Measurements from ENCODE around the gene ARL16. TPM values are rescaled to one million over a fixed set of nuclear protein-coding genes. Genes with fewer than 3 reads are reported as not detected.

ARL16 gene
- polyA plus RNA-seq, 1 experiment: 44.7 TPM

DNA sequence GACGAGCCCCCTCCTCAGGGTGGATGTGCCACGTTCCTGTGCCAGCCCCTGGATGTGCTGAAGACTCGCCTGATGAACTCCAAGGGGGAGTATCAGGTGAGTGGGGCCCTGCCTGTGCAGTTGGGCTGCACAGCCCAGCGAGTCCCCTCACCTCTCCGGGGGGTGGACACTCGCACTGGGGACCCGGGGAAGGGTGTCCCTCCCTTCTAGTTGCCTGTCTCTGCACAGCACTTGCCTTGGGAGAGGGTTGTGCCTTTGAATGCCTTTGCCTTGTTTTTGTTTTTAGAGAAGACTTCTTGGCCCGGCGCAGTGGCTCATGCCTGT lies 34.1 kb upstream of the ARL16 start:
- no peak overlapping the region for H3K4me3 ChIP-seq (ENCODE audit: low read depth, low read length)
- H3K27ac ChIP-seq (ENCODE audit: low read depth, low read length): no peak overlapping the region
- ChIA-PET CTCF (no interaction called here), POLR2A (no interaction called here)
- no peaks in the 10 kb centered on the region for H3K27me3 ChIP-seq (ENCODE audit: control insufficient read depth, insufficient read depth, low read length)
- no peak for DNase-seq (ENCODE audit: low read depth, low spot score)
- TF ChIP-seq, protein P1, sequence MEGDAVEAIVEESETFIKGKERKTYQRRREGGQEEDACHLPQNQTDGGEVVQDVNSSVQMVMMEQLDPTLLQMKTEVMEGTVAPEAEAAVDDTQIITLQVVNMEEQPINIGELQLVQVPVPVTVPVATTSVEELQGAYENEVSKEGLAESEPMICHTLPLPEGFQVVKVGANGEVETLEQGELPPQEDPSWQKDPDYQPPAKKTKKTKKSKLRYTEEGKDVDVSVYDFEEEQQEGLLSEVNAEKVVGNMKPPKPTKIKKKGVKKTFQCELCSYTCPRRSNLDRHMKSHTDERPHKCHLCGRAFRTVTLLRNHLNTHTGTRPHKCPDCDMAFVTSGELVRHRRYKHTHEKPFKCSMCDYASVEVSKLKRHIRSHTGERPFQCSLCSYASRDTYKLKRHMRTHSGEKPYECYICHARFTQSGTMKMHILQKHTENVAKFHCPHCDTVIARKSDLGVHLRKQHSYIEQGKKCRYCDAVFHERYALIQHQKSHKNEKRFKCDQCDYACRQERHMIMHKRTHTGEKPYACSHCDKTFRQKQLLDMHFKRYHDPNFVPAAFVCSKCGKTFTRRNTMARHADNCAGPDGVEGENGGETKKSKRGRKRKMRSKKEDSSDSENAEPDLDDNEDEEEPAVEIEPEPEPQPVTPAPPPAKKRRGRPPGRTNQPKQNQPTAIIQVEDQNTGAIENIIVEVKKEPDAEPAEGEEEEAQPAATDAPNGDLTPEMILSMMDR (IDR thresholded peaks at IDR 0.05; ENCODE audit: low read depth, low read length): no peak
- no peaks in the 10 kb centered on the region; the same call in 1 of the 2 replicates for H3K9me3 ChIP-seq (ENCODE audit: control insufficient read depth, insufficient read depth, low read length)

DNA sequence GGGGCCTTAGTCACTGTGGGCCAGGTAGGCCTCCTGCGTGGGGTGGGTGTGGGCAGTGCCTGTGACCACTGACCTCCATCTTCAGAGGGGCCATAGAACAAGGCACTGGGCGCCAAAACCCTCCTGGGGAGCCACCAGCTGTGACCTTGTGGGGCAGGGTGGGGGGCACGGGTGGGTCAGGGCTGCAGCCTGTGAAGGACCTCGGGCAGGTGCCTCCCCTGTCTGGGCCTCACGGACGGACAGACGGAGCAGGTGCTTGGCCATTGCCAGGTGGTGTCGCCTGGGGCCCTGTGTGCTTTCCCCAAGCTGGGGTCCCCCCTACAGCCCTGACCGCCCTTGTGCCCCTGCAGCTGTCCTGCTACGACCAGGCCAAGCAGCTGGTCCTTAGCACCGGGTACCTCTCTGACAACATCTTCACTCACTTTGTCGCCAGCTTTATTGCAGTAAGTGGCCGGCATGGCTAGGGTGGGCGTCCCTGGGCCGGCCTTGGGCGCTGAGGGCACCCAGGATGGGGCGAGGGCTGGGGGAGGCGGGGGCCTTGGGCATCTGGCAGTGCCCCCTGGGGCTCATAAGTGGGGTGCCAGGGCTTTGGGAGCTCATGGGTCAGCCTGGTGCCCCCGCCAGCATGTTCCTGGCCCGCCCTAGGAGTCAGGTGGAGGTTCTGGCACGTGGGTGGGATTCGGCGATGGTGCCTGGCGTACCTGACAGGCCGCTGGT lies 33.6 kb upstream of the ARL16 start:
- POLR2A ChIA-PET: interaction anchor here (0.6 kb wide), 1 partner anchor 268 kb away, joined by 4 read pairs; no protein-coding TSS in a partner anchor
- DNase-seq (ENCODE audit: low read depth, low spot score): no peak
- H3K27me3 ChIP-seq (ENCODE audit: control insufficient read depth, insufficient read depth, low read length): no peaks in the 10 kb centered on the region
- H3K4me3 ChIP-seq (ENCODE audit: low read depth, low read length): no peak overlapping the region
- H3K27ac ChIP-seq (ENCODE audit: low read depth, low read length): no peak overlapping the region
- CTCF ChIA-PET: no interaction called here
- TF ChIP-seq, protein P1 (IDR thresholded peaks at IDR 0.05; ENCODE audit: low read depth, low read length): no peak
- H3K9me3 ChIP-seq (ENCODE audit: control insufficient read depth, insufficient read depth, low read length): no peaks in the 10 kb centered on the region; the same call in 1 of the 2 replicates

DNA sequence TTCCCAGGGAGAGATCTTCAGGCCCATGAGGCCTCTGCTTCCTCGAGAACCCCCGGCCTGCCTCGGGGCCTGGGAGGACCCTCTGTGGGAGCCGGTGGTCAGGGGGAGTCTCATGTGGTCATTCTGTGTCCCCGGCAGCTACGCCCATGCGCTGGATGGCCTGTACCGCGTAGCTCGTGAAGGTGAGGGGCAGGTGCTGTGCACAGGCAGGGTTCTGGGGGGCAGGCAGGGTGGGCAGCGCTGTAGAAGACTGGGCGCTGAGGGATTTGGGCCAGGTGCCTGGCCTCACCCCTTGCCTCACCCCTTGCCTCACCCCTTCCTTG lies 33.0 kb upstream of the ARL16 start:
- TF ChIP-seq, protein P1 (IDR thresholded peaks at IDR 0.05; ENCODE audit: low read depth, low read length): no peak
- DNase-seq (ENCODE audit: low read depth, low spot score): no peak
- Histone ChIP-seq H3K4me3 (ENCODE audit: low read depth, low read length) (no peak overlapping the region), H3K27ac (ENCODE audit: low read depth, low read length) (no peak overlapping the region), H3K27me3 (ENCODE audit: control insufficient read depth, insufficient read depth, low read length) (no peaks in the 10 kb centered on the region), H3K9me3 (ENCODE audit: control insufficient read depth, insufficient read depth, low read length) (no peaks in the 10 kb centered on the region; the same call in 1 of the 2 replicates)
- ChIA-PET CTCF (no interaction called here), POLR2A (interaction anchor here (0.6 kb wide), 1 partner anchor 269 kb away, joined by 4 read pairs; no protein-coding TSS in a partner anchor)

DNA sequence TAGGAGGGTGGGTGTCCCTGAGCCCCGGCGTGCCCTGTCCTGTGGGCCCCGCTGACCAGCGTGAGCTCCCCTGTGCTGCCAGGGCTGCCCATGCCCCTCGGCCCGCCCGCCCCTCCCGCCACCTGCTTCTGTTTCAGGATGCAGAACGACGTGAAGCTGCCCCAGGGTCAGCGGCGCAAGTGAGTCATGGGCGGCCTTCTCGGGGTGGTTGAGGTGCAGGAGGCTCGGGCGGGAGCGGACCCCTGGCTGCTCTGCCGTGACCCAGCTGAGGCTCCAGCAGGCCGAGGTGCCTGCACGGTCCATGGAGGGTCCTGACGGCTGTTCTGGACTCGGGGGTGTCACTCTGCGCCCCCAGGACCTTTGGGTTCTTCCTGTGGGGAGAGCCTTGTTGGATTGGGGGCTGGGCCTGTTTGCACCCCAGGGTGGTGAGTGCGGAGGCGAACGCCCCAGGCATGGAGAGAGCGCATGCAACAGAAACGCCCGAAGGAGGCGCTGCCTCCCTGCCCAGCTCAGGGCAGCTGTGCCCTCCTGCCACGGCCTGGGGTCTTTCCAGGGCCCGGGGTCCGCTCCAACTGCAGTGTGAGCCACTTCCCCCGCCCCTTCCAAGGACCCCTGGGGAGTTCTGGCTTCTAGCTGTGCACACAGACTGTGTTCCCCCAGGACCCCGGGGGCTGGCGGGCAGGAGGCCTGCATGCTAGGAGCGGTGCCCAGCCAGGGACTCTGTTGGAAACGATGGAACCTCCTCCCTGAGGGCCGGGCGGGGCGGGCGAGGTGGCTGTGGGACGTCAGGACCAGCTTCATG lies 32.5 kb upstream of the ARL16 start:
- no peaks in the 10 kb centered on the region; the same call in 1 of the 2 replicates for H3K9me3 ChIP-seq (ENCODE audit: control insufficient read depth, insufficient read depth, low read length)
- ChIA-PET CTCF (no interaction called here), POLR2A (no interaction called here)
- DNase-seq (ENCODE audit: low read depth, low spot score): no peak
- TF ChIP-seq, protein P1 (IDR thresholded peaks at IDR 0.05; ENCODE audit: low read depth, low read length): no peak
- H3K27me3 ChIP-seq (ENCODE audit: control insufficient read depth, insufficient read depth, low read length): no peaks in the 10 kb centered on the region
- H3K27ac ChIP-seq (ENCODE audit: low read depth, low read length): no peak overlapping the region
- H3K4me3 ChIP-seq (ENCODE audit: low read depth, low read length): no peak overlapping the region

Data from AG04450 (cell line).